Measurements from ENCODE around the gene EMC1.
"Not testable (repeated sequence)": the region's sequence is repeated elsewhere in the genome, so short reads cannot be mapped to it uniquely, and the experiment has no call there.

The EMC1 gene

GRCh38 chr1:19193004-19193403 lies 58.3 kb downstream of the EMC1 start:
- DNase-seq = no peak
- H3K9me3 ChIP-seq (ENCODE audit: control insufficient read depth, low read length) = no peaks in the 10 kb centered on the region
- no peak overlapping the region for H3K4me3 ChIP-seq (ENCODE audit: insufficient read depth, low read depth, low read length, poor library complexity, severe bottlenecking)
- peaks cover 59% of the 10 kb centered on the region for H3K36me3 ChIP-seq (ENCODE audit: control insufficient read depth, insufficient read depth, low read length)
- H3K27ac ChIP-seq (ENCODE audit: insufficient read depth, low read length, poor library complexity, severe bottlenecking) = no peak overlapping the region
- H3K27me3 ChIP-seq (replicated peaks; ENCODE audit: control insufficient read depth, insufficient read depth, low read length, poor library complexity, severe bottlenecking) = no peaks in the 10 kb centered on the region
- no peaks in the 10 kb centered on the region for H3K4me1 ChIP-seq (ENCODE audit: control insufficient read depth, insufficient read depth, low read length, poor library complexity, severe bottlenecking)

- no peaks in the 10 kb centered on the region for H3K4me1 ChIP-seq (ENCODE audit: control insufficient read depth, insufficient read depth, low read length, poor library complexity, severe bottlenecking)
- H3K27ac ChIP-seq (ENCODE audit: insufficient read depth, low read length, poor library complexity, severe bottlenecking) = no peak overlapping the region
- no peaks in the 10 kb centered on the region for H3K27me3 ChIP-seq (replicated peaks; ENCODE audit: control insufficient read depth, insufficient read depth, low read length, poor library complexity, severe bottlenecking)
- peaks cover 57% of the 10 kb centered on the region for H3K36me3 ChIP-seq (ENCODE audit: control insufficient read depth, insufficient read depth, low read length)
- no peak overlapping the region for H3K4me3 ChIP-seq (ENCODE audit: insufficient read depth, low read depth, low read length, poor library complexity, severe bottlenecking)
- no peaks in the 10 kb centered on the region for H3K9me3 ChIP-seq (ENCODE audit: control insufficient read depth, low read length)
- no peak for DNase-seq
Observed at GRCh38 chr1:19191811-19192210, 59.5 kb downstream of the EMC1 start.

GRCh38 chr1:19190468-19190867 lies 60.9 kb downstream of the EMC1 start:
- no peak overlapping the region for H3K27ac ChIP-seq (ENCODE audit: insufficient read depth, low read length, poor library complexity, severe bottlenecking)
- no peak for DNase-seq
- H3K4me3 ChIP-seq (ENCODE audit: insufficient read depth, low read depth, low read length, poor library complexity, severe bottlenecking) = no peak overlapping the region
- H3K9me3 ChIP-seq (ENCODE audit: control insufficient read depth, low read length) = no peaks in the 10 kb centered on the region
- H3K4me1 ChIP-seq (ENCODE audit: control insufficient read depth, insufficient read depth, low read length, poor library complexity, severe bottlenecking) = no peaks in the 10 kb centered on the region
- H3K36me3 ChIP-seq (ENCODE audit: control insufficient read depth, insufficient read depth, low read length) = peaks cover 63% of the 10 kb centered on the region
- H3K27me3 ChIP-seq (replicated peaks; ENCODE audit: control insufficient read depth, insufficient read depth, low read length, poor library complexity, severe bottlenecking) = no peaks in the 10 kb centered on the region

DNA sequence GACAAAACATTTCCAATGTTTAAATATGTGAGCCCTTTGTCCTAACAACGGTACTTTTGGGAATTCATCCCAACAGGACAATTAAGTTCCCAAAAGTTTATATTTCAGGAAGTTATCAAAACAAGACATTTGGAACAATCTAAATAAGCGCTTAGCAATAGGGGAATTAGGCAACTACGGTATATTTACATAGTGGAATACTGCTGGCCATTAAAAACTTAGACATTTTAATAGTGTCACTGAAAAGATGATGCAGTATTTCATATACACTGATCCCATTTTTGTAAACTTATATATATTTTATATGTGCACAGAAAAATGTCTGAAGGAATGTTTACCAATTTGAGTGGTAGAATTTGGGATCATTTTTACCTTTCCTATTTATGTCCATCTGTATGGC lies 62.1 kb downstream of the EMC1 start:
- H3K27me3 ChIP-seq (replicated peaks; ENCODE audit: control insufficient read depth, insufficient read depth, low read length, poor library complexity, severe bottlenecking) = no peaks in the 10 kb centered on the region
- H3K4me3 ChIP-seq (ENCODE audit: insufficient read depth, low read depth, low read length, poor library complexity, severe bottlenecking) = no peak overlapping the region
- DNase-seq = no peak
- H3K4me1 ChIP-seq (ENCODE audit: control insufficient read depth, insufficient read depth, low read length, poor library complexity, severe bottlenecking) = no peaks in the 10 kb centered on the region
- no peak overlapping the region for H3K27ac ChIP-seq (ENCODE audit: insufficient read depth, low read length, poor library complexity, severe bottlenecking)
- H3K36me3 ChIP-seq (ENCODE audit: control insufficient read depth, insufficient read depth, low read length) = peaks cover 75% of the 10 kb centered on the region
- H3K9me3 ChIP-seq (ENCODE audit: control insufficient read depth, low read length) = no peaks in the 10 kb centered on the region

- Histone ChIP-seq H3K4me1 (ENCODE audit: control insufficient read depth, insufficient read depth, low read length, poor library complexity, severe bottlenecking) (no peaks in the 10 kb centered on the region), H3K27ac (ENCODE audit: insufficient read depth, low read length, poor library complexity, severe bottlenecking) (no peak overlapping the region), H3K27me3 (replicated peaks; ENCODE audit: control insufficient read depth, insufficient read depth, low read length, poor library complexity, severe bottlenecking) (no peaks in the 10 kb centered on the region)
Observed at GRCh38 chr1:19187852-19188251, 63.5 kb downstream of the EMC1 start.

DNA sequence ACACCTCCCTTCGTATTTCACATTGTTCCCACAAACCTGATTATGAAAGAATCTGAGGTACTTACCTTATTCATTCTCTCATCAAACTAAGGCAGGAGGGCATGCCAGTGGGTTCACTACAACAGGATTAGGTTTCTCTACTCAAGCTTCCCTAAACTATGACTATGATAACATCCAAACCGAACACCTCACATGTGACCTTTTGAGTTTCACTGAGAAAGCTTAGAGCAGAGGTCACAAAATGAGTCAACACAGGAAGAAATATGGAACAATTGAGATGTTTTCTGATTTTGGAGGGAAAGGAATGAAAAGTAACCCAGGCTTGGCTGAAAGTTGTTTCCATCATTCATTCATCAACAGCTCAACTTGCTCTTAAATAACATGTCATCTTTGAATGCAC lies 65.3 kb downstream of the EMC1 start:
- no peak overlapping the region for H3K4me3 ChIP-seq (ENCODE audit: insufficient read depth, low read depth, low read length, poor library complexity, severe bottlenecking)
- H3K9me3 ChIP-seq (ENCODE audit: control insufficient read depth, low read length) = no peaks in the 10 kb centered on the region
- H3K27ac ChIP-seq (ENCODE audit: insufficient read depth, low read length, poor library complexity, severe bottlenecking) = no peak overlapping the region
- peaks cover 65% of the 10 kb centered on the region for H3K36me3 ChIP-seq (ENCODE audit: control insufficient read depth, insufficient read depth, low read length)
- no peaks in the 10 kb centered on the region for H3K4me1 ChIP-seq (ENCODE audit: control insufficient read depth, insufficient read depth, low read length, poor library complexity, severe bottlenecking)
- H3K27me3 ChIP-seq (replicated peaks; ENCODE audit: control insufficient read depth, insufficient read depth, low read length, poor library complexity, severe bottlenecking) = no peaks in the 10 kb centered on the region
- DNase-seq = no peak

More at GRCh38 chr1:19187852-19188251, 63.5 kb downstream of the EMC1 start:
- Histone ChIP-seq H3K36me3 (ENCODE audit: control insufficient read depth, insufficient read depth, low read length) (peaks cover 66% of the 10 kb centered on the region), H3K9me3 (ENCODE audit: control insufficient read depth, low read length) (no peaks in the 10 kb centered on the region), H3K4me3 (ENCODE audit: insufficient read depth, low read depth, low read length, poor library complexity, severe bottlenecking) (no peak overlapping the region)
- DNase-seq = no peak

DNA sequence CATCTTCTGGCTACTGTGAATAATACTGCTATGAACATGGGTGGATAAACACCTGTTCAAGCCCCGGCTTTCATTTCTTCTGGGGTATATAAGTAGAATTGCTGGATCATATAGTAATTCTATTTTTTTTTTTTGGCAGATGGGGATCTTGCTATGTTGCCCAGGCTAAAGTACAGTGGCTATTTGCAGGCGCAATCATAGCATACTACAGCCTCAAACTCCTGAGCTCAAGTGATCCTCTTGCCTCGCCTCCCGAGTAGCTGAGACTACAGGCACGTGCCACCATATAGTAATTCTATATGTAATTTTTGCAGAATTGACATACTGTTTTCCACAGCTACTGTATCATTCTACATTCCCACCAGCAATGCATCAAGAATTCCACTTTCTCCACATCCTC lies 69.1 kb downstream of the EMC1 start:
- DNase-seq = no peak
- H3K4me3 ChIP-seq (ENCODE audit: insufficient read depth, low read depth, low read length, poor library complexity, severe bottlenecking) = no peak overlapping the region
- no peaks in the 10 kb centered on the region for H3K9me3 ChIP-seq (ENCODE audit: control insufficient read depth, low read length)
- H3K36me3 ChIP-seq (ENCODE audit: control insufficient read depth, insufficient read depth, low read length) = peaks cover 67% of the 10 kb centered on the region
- no peaks in the 10 kb centered on the region for H3K4me1 ChIP-seq (ENCODE audit: control insufficient read depth, insufficient read depth, low read length, poor library complexity, severe bottlenecking)
- no peak overlapping the region for H3K27ac ChIP-seq (ENCODE audit: insufficient read depth, low read length, poor library complexity, severe bottlenecking)
- H3K27me3 ChIP-seq (replicated peaks; ENCODE audit: control insufficient read depth, insufficient read depth, low read length, poor library complexity, severe bottlenecking) = no peaks in the 10 kb centered on the region

DNA sequence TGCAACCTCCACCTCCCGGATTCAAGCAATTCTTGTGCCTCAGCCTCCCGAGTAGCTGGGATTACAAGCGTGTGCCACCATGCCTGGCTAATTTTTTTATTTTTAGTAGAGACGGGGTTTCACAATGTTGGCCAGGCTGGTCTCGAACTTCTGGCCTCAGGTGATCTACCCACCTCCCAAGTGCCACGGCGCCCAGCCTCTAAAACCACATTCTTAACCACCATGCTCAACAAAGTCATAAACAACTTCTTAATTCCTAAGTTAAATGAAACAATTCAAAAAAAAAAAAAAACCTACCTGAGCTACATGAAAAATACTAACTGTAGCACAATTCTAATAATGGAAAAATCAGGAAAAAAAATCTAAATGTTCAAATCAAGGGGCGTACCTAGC lies 71.1 kb downstream of the EMC1 start:
- H3K4me3 ChIP-seq (ENCODE audit: insufficient read depth, low read depth, low read length, poor library complexity, severe bottlenecking); H3K9me3 ChIP-seq (ENCODE audit: control insufficient read depth, low read length); H3K4me1 ChIP-seq (ENCODE audit: control insufficient read depth, insufficient read depth, low read length, poor library complexity, severe bottlenecking); DNase-seq; H3K27ac ChIP-seq (ENCODE audit: insufficient read depth, low read length, poor library complexity, severe bottlenecking); H3K27me3 ChIP-seq (replicated peaks; ENCODE audit: control insufficient read depth, insufficient read depth, low read length, poor library complexity, severe bottlenecking): not testable (repeated sequence)
- peaks cover 67% of the 10 kb centered on the region for H3K36me3 ChIP-seq (ENCODE audit: control insufficient read depth, insufficient read depth, low read length)

- DNase-seq = peak in 1 of 3 donors; percentile 6
- Histone ChIP-seq H3K4me3 (ENCODE audit: insufficient read depth, low read depth, low read length, poor library complexity, severe bottlenecking) (no peak overlapping the region), H3K36me3 (ENCODE audit: control insufficient read depth, insufficient read depth, low read length) (peaks cover 67% of the 10 kb centered on the region), H3K4me1 (ENCODE audit: control insufficient read depth, insufficient read depth, low read length, poor library complexity, severe bottlenecking) (no peaks in the 10 kb centered on the region), H3K9me3 (ENCODE audit: control insufficient read depth, low read length) (no peaks in the 10 kb centered on the region), H3K27me3 (replicated peaks; ENCODE audit: control insufficient read depth, insufficient read depth, low read length, poor library complexity, severe bottlenecking) (no peaks in the 10 kb centered on the region), H3K27ac (ENCODE audit: insufficient read depth, low read length, poor library complexity, severe bottlenecking) (no peak overlapping the region)
Observed at GRCh38 chr1:19179597-19180264, 71.6 kb downstream of the EMC1 start.

DNA sequence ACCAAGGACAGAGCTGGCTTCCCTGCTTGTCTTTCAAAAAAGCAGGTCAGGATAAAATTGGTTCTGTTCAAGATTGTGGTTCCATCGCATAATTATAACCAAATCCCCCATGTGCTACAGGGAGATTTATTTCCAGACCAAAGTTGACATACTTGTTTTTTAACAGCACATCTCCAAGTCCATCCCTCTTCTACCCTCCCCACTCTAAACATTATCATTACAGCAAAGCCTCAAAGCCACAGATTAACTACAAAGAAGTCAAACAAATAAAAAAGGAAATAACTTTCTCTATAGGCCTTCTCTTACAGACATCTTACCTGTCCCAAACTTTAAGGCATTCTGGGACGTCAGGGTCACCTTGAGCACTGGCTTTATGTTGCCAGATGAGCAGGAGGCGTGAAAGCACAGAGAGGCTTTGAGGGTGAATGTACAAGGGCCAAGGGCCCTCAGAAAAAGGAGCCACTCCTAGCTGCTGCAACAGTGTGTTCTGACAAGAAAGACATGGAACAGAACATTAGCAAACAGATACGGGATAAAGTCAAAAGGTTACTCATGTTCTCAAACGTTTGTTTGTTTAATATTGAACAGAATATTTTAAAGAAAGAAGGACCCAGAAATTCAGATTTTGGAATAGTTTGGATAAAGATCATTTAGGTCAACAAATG lies 72.5 kb downstream of the EMC1 start:
- peaks cover 70% of the 10 kb centered on the region for H3K36me3 ChIP-seq (ENCODE audit: control insufficient read depth, insufficient read depth, low read length)
- no peak overlapping the region for H3K27ac ChIP-seq (ENCODE audit: insufficient read depth, low read length, poor library complexity, severe bottlenecking)
- no peaks in the 10 kb centered on the region for H3K4me1 ChIP-seq (ENCODE audit: control insufficient read depth, insufficient read depth, low read length, poor library complexity, severe bottlenecking)
- H3K27me3 ChIP-seq (replicated peaks; ENCODE audit: control insufficient read depth, insufficient read depth, low read length, poor library complexity, severe bottlenecking) = no peaks in the 10 kb centered on the region
- no peaks in the 10 kb centered on the region for H3K9me3 ChIP-seq (ENCODE audit: control insufficient read depth, low read length)
- DNase-seq = no peak
- H3K4me3 ChIP-seq (ENCODE audit: insufficient read depth, low read depth, low read length, poor library complexity, severe bottlenecking) = no peak overlapping the region
